ENCODE results near the gene PMPCA. TPM values are rescaled to one million over a fixed set of nuclear protein-coding genes. Genes with fewer than 3 reads are reported as not detected.
A peak's percentile ranks its signal among the peaks of the same experiment; 100 is the strongest.

The PMPCA gene
- total and polyA plus RNA-seq, 2 of the 13 experiments (the other 11 are each of a cell fraction or from before 2014, with no cell fraction given) = 70.2 to 88.4 TPM

- TF ChIP-seq CSRNP2 (CRISPR knock-in tag; conservative IDR thresholded peaks at IDR 0.05; ENCODE audit: low read depth) (no peak), ZBTB21 (CRISPR knock-in tag; IDR thresholded peaks at IDR 0.05) (no peak), JUND (CRISPR knock-in tag; IDR thresholded peaks at IDR 0.05) (no peak), RXRA (CRISPR knock-in tag; IDR thresholded peaks at IDR 0.05) (0 out of 2 replicates have a peak, but pooled peaks have one; percentile 23), HHEX (CRISPR knock-in tag; IDR thresholded peaks at IDR 0.05) (no peak), KDM3A (CRISPR knock-in tag; IDR thresholded peaks at IDR 0.05; ENCODE audit: low read depth) (no peak), GATA4 (IDR thresholded peaks at IDR 0.05; ENCODE audit: borderline replicate concordance, low read depth) (no peak), JDP2 (CRISPR knock-in tag; IDR thresholded peaks at IDR 0.05; ENCODE audit: borderline replicate concordance) (no peak), MTA3 (CRISPR knock-in tag; IDR thresholded peaks at IDR 0.05) (no peak), GFI1 (CRISPR knock-in tag; IDR thresholded peaks at IDR 0.05; ENCODE audit: borderline replicate concordance) (no peak), ZNF550 (CRISPR knock-in tag; IDR thresholded peaks at IDR 0.05; ENCODE audit: borderline replicate concordance) (no peak), ZNF670 (CRISPR knock-in tag; IDR thresholded peaks at IDR 0.05; ENCODE audit: borderline replicate concordance) (no peak), MZF1 (CRISPR knock-in tag; IDR thresholded peaks at IDR 0.05; ENCODE audit: borderline replicate concordance) (no peak), ZNF530 (CRISPR knock-in tag; IDR thresholded peaks at IDR 0.05; ENCODE audit: low read depth) (no peak), HNRNPLL (IDR thresholded peaks at IDR 0.05; ENCODE audit: low read depth, low read length, poor library complexity, severe bottlenecking) (peak; percentile 10), HDAC1 (CRISPR knock-in tag; IDR thresholded peaks at IDR 0.05) (0 out of 2 replicates have a peak, but pooled peaks have one; percentile 32)
- TF ChIP-seq, protein P1, sequence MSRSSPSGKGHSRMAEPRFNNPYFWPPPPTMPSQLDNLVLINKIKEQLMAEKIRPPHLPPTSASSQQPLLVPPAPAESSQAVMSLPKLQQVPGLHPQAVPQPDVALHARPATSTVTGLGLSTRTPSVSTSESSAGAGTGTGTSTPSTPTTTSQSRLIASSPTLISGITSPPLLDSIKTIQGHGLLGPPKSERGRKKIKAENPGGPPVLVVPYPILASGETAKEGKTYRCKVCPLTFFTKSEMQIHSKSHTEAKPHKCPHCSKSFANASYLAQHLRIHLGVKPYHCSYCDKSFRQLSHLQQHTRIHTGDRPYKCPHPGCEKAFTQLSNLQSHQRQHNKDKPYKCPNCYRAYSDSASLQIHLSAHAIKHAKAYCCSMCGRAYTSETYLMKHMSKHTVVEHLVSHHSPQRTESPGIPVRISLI (CRISPR knock-in tag; IDR thresholded peaks at IDR 0.05; ENCODE audit: borderline replicate concordance) = no peak
- TF ChIP-seq, protein P2, sequence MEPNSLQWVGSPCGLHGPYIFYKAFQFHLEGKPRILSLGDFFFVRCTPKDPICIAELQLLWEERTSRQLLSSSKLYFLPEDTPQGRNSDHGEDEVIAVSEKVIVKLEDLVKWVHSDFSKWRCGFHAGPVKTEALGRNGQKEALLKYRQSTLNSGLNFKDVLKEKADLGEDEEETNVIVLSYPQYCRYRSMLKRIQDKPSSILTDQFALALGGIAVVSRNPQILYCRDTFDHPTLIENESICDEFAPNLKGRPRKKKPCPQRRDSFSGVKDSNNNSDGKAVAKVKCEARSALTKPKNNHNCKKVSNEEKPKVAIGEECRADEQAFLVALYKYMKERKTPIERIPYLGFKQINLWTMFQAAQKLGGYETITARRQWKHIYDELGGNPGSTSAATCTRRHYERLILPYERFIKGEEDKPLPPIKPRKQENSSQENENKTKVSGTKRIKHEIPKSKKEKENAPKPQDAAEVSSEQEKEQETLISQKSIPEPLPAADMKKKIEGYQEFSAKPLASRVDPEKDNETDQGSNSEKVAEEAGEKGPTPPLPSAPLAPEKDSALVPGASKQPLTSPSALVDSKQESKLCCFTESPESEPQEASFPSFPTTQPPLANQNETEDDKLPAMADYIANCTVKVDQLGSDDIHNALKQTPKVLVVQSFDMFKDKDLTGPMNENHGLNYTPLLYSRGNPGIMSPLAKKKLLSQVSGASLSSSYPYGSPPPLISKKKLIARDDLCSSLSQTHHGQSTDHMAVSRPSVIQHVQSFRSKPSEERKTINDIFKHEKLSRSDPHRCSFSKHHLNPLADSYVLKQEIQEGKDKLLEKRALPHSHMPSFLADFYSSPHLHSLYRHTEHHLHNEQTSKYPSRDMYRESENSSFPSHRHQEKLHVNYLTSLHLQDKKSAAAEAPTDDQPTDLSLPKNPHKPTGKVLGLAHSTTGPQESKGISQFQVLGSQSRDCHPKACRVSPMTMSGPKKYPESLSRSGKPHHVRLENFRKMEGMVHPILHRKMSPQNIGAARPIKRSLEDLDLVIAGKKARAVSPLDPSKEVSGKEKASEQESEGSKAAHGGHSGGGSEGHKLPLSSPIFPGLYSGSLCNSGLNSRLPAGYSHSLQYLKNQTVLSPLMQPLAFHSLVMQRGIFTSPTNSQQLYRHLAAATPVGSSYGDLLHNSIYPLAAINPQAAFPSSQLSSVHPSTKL (CRISPR knock-in tag; IDR thresholded peaks at IDR 0.05) = no peak
- TF ChIP-seq, protein P3, sequence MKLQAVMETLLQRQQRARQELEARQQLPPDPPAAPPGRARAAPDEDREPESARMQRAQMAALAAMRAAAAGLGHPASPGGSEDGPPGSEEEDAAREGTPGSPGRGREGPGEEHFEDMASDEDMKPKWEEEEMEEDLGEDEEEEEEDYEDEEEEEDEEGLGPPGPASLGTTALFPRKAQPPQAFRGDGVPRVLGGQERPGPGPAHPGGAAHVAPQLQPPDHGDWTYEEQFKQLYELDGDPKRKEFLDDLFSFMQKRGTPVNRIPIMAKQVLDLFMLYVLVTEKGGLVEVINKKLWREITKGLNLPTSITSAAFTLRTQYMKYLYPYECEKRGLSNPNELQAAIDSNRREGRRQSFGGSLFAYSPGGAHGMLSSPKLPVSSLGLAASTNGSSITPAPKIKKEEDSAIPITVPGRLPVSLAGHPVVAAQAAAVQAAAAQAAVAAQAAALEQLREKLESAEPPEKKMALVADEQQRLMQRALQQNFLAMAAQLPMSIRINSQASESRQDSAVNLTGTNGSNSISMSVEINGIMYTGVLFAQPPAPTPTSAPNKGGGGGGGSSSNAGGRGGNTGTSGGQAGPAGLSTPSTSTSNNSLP (IDR thresholded peaks at IDR 0.05; ENCODE audit: low read depth, low read length) = no peak
- TF ChIP-seq, protein P4, sequence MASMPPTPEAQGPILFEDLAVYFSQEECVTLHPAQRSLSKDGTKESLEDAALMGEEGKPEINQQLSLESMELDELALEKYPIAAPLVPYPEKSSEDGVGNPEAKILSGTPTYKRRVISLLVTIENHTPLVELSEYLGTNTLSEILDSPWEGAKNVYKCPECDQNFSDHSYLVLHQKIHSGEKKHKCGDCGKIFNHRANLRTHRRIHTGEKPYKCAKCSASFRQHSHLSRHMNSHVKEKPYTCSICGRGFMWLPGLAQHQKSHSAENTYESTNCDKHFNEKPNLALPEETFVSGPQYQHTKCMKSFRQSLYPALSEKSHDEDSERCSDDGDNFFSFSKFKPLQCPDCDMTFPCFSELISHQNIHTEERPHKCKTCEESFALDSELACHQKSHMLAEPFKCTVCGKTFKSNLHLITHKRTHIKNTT (CRISPR knock-in tag; IDR thresholded peaks at IDR 0.05) = no peak
Observed at GRCh38 chr9:136373300-136374182, 36.9 kb upstream of the PMPCA start, which contains the start of gene CARD9 (continued).

Measured in HepG2 (cell line).